ENCODE results near the gene FA2H. TPM values are rescaled to one million over a fixed set of nuclear protein-coding genes. Genes with fewer than 3 reads are reported as not detected.

Gene FA2H
- total and polyA plus RNA-seq, 2 of the 13 experiments (the other 11 are each of a cell fraction or from before 2014, with no cell fraction given), result 0.20 TPM; not detected in 1

DNA sequence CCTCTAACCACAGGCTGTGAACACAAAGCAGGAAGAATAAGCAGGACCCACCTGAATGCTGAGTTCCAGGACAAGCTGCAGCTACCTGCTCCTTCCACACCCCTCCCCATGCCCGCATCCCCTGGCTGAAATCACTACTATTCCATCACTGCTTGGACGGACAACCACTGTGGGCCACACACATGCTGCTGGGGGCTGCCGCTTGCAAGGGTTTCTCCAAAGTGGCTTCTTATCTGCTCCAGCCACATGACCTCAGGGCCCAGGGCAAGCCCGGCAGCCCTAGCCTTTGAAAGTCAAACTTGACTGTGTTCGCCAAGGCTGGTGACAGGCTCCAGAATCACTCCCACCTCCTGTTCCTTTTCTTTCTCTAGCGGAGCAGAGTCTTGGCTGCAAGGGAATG is 18.4 kb downstream of the FA2H start:
- POLR2A ChIA-PET, result no interaction called here
- ATAC-seq (no peak), FAIRE-seq (no peak), DNase-seq (ENCODE audit: low spot score) (no peak)
- Histone ChIP-seq H3K27ac (ENCODE audit: extremely low read length, insufficient read depth, low read length) (no peak overlapping the region), H2AFZ (ENCODE audit: low read length) (no peak overlapping the region), H3K4me1 (ENCODE audit: insufficient read depth, low read length) (no peaks in the 10 kb centered on the region), H3K4me3 (replicated peaks in 1 of 3; ENCODE audit: insufficient read depth in 1 of 3, low read depth in 2 of 3, low read length in 3 of 3) (no peak overlapping the region), H4K20me1 (ENCODE audit: insufficient read depth, low read length) (no peaks in the 10 kb centered on the region), H3K36me3 (replicated peaks in 1 of 2; ENCODE audit: control insufficient read depth in 1 of 2, insufficient read depth in 2 of 2, low read length in 2 of 2) (no peaks in the 10 kb centered on the region), H3K27me3 (ENCODE audit: control insufficient read depth in 1 of 2, insufficient read depth in 2 of 2, low read length in 2 of 2) (peaks cover 5 to 57% of the 10 kb centered on the region in 2 experiments; a peak in 4 of 5 replicates), H3K4me2 (ENCODE audit: low read depth, low read length) (no peak overlapping the region), H3K79me2 (ENCODE audit: insufficient read depth, low read length) (no peaks in the 10 kb centered on the region), H3K9me3 (ENCODE audit: low read length) (no peaks in the 10 kb centered on the region), H3K9ac (ENCODE audit: insufficient read depth, low read depth, low read length) (no peak overlapping the region)
- TF ChIP-seq ZKSCAN5 (CRISPR knock-in tag; IDR thresholded peaks at IDR 0.05) (no peak), KAT2B (IDR thresholded peaks at IDR 0.05; ENCODE audit: borderline replicate concordance, low read depth, low read length) (no peak)
- CTCF ChIA-PET (ENCODE audit: low intra/inter-chr PET ratio, low total read pairs), result no interaction called here
- in situ Hi-C loops (cut with HindIII; ENCODE audit: extremely low pct_ligation_motif_present, low pct_unique_long_range_greater_than_20kb), result no loop called here
- intact Hi-C loops (cut with micrococcal nuclease; ENCODE audit: unreplicated experiment), result no loop called here
- 21% methylated on average over 6 of the region's 6 CpGs for WGBS (ENCODE audit: low lambda C conversion rate)
- BruUV-seq (replicated peaks), result no TSS peak

DNA sequence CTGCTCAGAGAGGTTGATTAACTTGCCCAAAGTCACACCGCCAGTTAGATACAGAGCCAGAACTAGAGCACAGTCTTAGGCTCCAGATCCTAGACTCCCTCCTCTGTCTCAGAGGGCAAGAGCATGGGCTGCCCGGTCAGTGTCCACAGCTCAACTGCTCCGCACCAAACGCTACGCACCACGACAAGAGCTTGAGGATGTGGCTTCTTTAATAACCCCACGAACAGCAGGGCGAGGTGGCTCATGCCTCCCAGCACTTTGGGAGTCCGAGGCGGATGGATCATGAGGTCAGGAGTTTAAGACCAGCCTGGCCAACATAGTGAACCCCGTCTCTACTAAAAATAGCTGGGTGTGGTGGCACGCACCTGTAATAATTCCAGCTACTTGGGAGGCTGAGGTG is 21.4 kb downstream of the FA2H start:
- Histone ChIP-seq H4K20me1 (ENCODE audit: insufficient read depth, low read length) (no peaks in the 10 kb centered on the region), H2AFZ (ENCODE audit: low read length) (no peak overlapping the region), H3K4me2 (ENCODE audit: low read depth, low read length) (no peak overlapping the region), H3K27ac (ENCODE audit: extremely low read length, insufficient read depth, low read length) (no peak overlapping the region), H3K4me3 (replicated peaks in 1 of 3; ENCODE audit: insufficient read depth in 1 of 3, low read depth in 2 of 3, low read length in 3 of 3) (no peak overlapping the region), H3K4me1 (ENCODE audit: insufficient read depth, low read length) (peaks cover 5% of the 10 kb centered on the region; the same call in 1 of the 2 replicates), H3K36me3 (replicated peaks in 1 of 2; ENCODE audit: control insufficient read depth in 1 of 2, insufficient read depth in 2 of 2, low read length in 2 of 2) (no peaks in the 10 kb centered on the region), H3K9ac (ENCODE audit: insufficient read depth, low read depth, low read length) (no peak overlapping the region), H3K27me3 (ENCODE audit: control insufficient read depth in 1 of 2, insufficient read depth in 2 of 2, low read length in 2 of 2) (peaks cover 8 to 53% of the 10 kb centered on the region in 2 experiments; a peak in 4 of 5 replicates), H3K79me2 (ENCODE audit: insufficient read depth, low read length) (no peaks in the 10 kb centered on the region), H3K9me3 (ENCODE audit: low read length) (no peaks in the 10 kb centered on the region)
- WGBS (ENCODE audit: low lambda C conversion rate), result 32% methylated on average over 9 of the region's 12 CpGs
- ATAC-seq (no peak; the same call in 2 of the 3 replicates), DNase-seq (ENCODE audit: low spot score) (no peak), FAIRE-seq (no peak)
- BruUV-seq (replicated peaks), result no TSS peak
- intact Hi-C loops (cut with micrococcal nuclease; ENCODE audit: unreplicated experiment) (no loop called here), in situ Hi-C loops (cut with HindIII; ENCODE audit: extremely low pct_ligation_motif_present, low pct_unique_long_range_greater_than_20kb) (no loop called here)
- ChIA-PET POLR2A (no interaction called here), CTCF (ENCODE audit: low intra/inter-chr PET ratio, low total read pairs) (no interaction called here)
- TF ChIP-seq ZNF768 (CRISPR knock-in tag; IDR thresholded peaks at IDR 0.05), result peak; percentile 89
- TF ChIP-seq, protein P1, sequence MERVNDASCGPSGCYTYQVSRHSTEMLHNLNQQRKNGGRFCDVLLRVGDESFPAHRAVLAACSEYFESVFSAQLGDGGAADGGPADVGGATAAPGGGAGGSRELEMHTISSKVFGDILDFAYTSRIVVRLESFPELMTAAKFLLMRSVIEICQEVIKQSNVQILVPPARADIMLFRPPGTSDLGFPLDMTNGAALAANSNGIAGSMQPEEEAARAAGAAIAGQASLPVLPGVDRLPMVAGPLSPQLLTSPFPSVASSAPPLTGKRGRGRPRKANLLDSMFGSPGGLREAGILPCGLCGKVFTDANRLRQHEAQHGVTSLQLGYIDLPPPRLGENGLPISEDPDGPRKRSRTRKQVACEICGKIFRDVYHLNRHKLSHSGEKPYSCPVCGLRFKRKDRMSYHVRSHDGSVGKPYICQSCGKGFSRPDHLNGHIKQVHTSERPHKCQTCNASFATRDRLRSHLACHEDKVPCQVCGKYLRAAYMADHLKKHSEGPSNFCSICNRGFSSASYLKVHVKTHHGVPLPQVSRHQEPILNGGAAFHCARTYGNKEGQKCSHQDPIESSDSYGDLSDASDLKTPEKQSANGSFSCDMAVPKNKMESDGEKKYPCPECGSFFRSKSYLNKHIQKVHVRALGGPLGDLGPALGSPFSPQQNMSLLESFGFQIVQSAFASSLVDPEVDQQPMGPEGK (CRISPR knock-in tag; IDR thresholded peaks at IDR 0.05), result no peak
- TF ChIP-seq, protein P2, sequence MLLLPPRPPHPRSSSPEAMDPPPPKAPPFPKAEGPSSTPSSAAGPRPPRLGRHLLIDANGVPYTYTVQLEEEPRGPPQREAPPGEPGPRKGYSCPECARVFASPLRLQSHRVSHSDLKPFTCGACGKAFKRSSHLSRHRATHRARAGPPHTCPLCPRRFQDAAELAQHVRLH (CRISPR knock-in tag; IDR thresholded peaks at IDR 0.05; ENCODE audit: borderline replicate concordance, low read depth), result no peak
- TF ChIP-seq, protein P3, sequence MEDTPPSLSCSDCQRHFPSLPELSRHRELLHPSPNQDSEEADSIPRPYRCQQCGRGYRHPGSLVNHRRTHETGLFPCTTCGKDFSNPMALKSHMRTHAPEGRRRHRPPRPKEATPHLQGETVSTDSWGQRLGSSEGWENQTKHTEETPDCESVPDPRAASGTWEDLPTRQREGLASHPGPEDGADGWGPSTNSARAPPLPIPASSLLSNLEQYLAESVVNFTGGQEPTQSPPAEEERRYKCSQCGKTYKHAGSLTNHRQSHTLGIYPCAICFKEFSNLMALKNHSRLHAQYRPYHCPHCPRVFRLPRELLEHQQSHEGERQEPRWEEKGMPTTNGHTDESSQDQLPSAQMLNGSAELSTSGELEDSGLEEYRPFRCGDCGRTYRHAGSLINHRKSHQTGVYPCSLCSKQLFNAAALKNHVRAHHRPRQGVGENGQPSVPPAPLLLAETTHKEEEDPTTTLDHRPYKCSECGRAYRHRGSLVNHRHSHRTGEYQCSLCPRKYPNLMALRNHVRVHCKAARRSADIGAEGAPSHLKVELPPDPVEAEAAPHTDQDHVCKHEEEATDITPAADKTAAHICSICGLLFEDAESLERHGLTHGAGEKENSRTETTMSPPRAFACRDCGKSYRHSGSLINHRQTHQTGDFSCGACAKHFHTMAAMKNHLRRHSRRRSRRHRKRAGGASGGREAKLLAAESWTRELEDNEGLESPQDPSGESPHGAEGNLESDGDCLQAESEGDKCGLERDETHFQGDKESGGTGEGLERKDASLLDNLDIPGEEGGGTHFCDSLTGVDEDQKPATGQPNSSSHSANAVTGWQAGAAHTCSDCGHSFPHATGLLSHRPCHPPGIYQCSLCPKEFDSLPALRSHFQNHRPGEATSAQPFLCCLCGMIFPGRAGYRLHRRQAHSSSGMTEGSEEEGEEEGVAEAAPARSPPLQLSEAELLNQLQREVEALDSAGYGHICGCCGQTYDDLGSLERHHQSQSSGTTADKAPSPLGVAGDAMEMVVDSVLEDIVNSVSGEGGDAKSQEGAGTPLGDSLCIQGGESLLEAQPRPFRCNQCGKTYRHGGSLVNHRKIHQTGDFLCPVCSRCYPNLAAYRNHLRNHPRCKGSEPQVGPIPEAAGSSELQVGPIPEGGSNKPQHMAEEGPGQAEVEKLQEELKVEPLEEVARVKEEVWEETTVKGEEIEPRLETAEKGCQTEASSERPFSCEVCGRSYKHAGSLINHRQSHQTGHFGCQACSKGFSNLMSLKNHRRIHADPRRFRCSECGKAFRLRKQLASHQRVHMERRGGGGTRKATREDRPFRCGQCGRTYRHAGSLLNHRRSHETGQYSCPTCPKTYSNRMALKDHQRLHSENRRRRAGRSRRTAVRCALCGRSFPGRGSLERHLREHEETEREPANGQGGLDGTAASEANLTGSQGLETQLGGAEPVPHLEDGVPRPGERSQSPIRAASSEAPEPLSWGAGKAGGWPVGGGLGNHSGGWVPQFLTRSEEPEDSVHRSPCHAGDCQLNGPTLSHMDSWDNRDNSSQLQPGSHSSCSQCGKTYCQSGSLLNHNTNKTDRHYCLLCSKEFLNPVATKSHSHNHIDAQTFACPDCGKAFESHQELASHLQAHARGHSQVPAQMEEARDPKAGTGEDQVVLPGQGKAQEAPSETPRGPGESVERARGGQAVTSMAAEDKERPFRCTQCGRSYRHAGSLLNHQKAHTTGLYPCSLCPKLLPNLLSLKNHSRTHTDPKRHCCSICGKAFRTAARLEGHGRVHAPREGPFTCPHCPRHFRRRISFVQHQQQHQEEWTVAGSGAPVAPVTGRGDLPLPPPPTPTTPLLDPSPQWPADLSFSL (CRISPR knock-in tag; IDR thresholded peaks at IDR 0.05), result no peak
